ENCODE results near the gene RBM43.

The RBM43 gene

DNA sequence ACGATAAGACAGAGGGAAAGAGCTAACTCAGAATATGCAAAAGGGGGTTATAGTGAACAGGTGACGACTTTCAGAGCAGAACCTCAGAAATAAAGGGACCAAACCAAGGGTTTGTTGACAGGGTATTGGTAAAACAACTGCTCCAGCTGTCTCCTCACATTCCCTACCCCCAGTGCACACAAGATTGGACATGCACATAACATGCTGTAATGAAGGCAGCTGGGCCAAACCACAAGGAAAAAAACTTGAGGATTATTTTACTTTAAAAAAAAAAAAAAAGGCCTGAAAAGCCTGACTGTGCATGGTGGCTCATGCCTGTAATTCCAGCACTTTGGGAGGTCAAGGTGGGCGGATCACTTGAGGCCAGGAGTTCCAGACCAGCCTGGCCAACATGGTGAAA lies 3.5 kb downstream of the RBM43 start:
- DNase-seq (ENCODE audit: extremely low read depth, low read depth), result peak; percentile 72
- TF ChIP-seq, protein P1, sequence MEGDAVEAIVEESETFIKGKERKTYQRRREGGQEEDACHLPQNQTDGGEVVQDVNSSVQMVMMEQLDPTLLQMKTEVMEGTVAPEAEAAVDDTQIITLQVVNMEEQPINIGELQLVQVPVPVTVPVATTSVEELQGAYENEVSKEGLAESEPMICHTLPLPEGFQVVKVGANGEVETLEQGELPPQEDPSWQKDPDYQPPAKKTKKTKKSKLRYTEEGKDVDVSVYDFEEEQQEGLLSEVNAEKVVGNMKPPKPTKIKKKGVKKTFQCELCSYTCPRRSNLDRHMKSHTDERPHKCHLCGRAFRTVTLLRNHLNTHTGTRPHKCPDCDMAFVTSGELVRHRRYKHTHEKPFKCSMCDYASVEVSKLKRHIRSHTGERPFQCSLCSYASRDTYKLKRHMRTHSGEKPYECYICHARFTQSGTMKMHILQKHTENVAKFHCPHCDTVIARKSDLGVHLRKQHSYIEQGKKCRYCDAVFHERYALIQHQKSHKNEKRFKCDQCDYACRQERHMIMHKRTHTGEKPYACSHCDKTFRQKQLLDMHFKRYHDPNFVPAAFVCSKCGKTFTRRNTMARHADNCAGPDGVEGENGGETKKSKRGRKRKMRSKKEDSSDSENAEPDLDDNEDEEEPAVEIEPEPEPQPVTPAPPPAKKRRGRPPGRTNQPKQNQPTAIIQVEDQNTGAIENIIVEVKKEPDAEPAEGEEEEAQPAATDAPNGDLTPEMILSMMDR (IDR thresholded peaks at IDR 0.05; ENCODE audit: low read depth, low read length), result no peak

DNA sequence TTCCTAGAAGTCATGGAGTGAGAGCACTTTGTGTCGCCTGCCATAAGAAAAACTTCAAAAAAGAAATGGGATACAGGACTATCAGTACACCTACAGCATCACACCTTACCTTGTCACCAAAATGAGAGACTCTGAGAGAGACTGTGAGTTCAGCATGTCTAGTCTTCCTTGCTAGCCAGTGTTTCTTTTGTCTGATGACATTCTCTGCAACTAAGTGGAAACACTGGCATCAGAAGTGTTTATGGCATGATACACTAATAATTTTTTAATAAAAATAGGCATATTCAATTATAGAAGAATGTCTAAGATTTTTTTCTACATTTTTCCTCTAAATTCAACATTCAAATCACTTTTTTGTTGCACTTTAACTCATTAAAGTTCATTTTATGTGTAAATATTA lies 9.0 kb downstream of the RBM43 start:
- no peak for DNase-seq (ENCODE audit: extremely low read depth, low read depth)

DNA sequence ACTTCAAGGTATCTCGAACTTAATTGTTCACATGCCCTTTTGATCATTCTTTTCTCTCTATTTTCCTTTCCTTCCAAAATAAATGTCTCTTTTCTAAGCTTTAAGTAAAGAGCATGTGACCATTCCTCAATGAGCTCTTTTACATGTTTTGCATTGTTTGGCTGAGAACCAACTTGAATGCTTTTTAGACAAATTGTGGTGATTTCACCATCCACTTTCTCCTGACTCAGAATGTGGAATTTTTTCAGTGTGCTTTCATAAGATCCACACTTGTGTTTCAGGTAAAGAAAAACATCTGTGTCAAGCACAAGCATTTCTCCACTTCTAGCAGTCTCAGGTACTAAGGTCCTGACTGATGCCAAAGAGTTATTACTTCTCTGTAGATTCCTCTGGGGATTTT lies 10.7 kb downstream of the RBM43 start:
- TF ChIP-seq, protein P1 (IDR thresholded peaks at IDR 0.05; ENCODE audit: low read depth, low read length), result no peak
- peak; percentile 55 for DNase-seq (ENCODE audit: extremely low read depth, low read depth)

More for the DNA sequence above, 9.0 kb downstream of the RBM43 start:
- TF ChIP-seq, protein P1 (IDR thresholded peaks at IDR 0.05; ENCODE audit: low read depth, low read length), result no peak

DNA sequence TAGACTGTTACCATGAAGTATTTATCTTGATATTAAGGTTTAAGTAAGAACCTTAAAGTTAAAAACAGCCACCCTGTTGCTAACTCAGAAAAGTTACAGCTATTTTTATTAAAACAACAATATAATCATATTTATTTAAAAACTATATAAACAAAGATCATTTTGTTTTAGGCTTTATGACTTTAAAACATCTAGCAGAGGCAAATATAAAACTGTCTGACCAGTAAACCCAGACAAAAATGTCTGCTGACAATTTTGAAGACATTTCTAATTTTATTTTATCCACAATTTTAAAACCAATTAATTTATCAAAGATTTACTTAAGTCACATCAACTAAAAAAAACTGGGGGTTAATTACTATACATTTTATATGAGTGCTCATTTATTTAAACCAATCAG lies 14.2 kb downstream of the RBM43 start:
- DNase-seq (ENCODE audit: extremely low read depth, low read depth), result no peak
- TF ChIP-seq, protein P1 (IDR thresholded peaks at IDR 0.05; ENCODE audit: low read depth, low read length), result no peak

DNA sequence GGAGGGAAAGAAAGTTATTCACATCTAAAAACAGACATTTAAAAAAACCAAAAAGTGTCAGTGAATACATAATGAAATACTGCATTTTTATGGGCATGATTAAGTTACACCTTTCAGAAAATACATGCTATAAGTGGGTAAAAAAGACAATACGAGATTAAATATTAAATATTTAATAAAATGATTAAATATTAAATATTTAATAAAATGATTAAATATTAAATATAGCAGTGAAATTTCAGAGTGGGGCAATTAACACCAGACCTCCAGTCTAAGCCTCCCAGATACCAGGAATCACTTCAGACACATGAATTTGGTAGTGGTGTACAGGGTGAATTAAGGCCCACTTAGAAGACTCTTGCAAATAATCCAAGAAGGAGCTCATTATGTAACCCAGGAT lies 15.5 kb downstream of the RBM43 start:
- no peak for DNase-seq (ENCODE audit: extremely low read depth, low read depth)
- TF ChIP-seq, protein P1 (IDR thresholded peaks at IDR 0.05; ENCODE audit: low read depth, low read length), result no peak

DNA sequence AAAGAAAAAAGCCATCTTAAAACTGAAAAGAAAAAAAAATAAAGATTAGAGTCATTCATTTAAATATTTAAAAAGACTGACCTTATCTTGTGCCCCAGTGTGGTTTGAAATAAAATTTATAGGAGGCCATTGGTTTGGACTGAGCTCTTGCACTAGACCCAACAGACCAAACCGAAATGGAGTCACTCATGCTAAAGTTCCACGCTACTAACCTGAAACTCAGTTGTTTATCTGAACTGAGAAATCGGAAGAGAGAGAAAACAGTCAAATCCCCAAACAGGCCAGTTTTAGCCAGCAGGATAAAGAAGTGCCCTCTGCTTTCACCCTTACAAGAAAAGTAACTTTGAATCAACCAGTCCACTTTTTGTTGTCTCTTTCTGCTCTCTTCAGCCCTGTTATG lies 18.2 kb downstream of the RBM43 start:
- TF ChIP-seq, protein P1 (IDR thresholded peaks at IDR 0.05; ENCODE audit: low read depth, low read length), result no peak
- no peak for DNase-seq (ENCODE audit: extremely low read depth, low read depth)

DNA sequence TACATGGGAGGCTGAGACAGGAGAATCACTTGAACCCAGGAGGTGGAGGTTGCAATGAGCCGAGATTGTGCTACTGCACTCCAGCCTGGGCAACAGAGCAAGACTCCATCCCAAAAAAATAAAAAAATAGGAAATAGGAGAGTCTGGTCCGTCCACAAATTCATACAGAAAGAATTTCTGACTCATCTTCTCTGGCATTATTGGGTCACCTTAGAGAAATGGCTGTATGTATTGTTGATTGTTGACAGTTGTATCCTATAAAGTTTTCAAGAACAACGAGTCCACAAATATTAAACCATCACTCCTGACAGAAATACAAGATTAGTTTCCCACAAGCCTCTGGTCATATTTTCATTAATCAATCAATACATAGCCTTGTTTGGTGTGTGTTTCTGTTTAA lies 20.4 kb downstream of the RBM43 start:
- TF ChIP-seq, protein P1 (IDR thresholded peaks at IDR 0.05; ENCODE audit: low read depth, low read length), result no peak
- DNase-seq (ENCODE audit: extremely low read depth, low read depth), result no peak

All from AG09319 (cell line).